Ecto neural progenitor cell (in vitro differentiated cells): ENCODE measurements around the gene KCNJ9.

Experiments used
- DNase-seq: peaks from one replicate; pipeline ENCODE4 v3.0.0-alpha.2; 2018; ENCODE audit warnings: low spot score

KCNJ9 gene

DNA sequence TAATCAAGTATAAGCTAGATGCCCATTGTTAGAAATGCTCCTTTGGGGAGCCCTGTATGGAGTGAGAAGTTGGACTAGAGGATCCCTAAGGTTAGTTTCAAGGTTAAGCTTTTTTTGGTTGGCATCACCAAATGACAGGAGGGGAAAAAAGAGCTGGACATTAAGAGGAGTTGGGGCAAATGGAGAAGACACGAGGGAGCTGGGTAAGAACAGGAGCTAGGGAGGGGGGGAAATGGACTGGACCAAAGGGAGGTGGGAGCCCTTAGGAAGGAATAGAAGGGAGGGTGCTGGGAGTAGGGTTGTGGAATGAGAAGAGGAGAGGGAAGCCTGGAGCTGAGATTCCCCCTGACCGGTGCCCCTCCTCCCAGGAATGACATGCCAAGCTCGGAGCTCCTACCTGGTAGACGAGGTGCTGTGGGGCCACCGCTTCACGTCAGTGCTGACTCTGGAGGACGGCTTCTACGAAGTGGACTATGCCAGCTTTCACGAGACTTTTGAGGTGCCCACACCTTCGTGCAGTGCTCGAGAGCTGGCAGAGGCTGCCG is 5.9 kb downstream of the KCNJ9 start:
- DNase-seq: no peak

- no peak for DNase-seq
Observed at GRCh38 chr1:160089883-160090282, 8.5 kb downstream of the KCNJ9 start.

DNA sequence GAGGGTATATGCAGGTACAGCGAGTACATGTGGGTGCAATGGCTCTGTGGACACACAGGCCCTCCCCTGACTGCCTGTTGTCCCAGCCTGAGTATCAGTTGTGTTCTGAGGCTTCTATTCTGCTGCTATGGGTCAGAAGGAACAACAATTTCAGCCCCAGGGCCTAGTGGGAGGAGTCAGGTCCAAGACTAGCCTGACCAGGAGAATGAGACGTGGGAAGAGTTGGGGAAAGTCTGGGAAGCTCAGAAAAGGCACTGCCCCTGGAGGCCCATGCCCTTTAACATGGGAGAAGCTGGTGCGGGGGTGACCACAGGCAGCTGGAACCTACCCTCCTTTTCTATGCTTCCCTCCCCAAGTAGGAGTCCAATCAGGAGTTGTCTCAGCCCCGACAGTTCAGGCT is 9.4 kb downstream of the KCNJ9 start:
- no peak for DNase-seq

GRCh38 chr1:160091666-160092223 is 10.4 kb downstream of the KCNJ9 start:
- no peak for DNase-seq

DNA sequence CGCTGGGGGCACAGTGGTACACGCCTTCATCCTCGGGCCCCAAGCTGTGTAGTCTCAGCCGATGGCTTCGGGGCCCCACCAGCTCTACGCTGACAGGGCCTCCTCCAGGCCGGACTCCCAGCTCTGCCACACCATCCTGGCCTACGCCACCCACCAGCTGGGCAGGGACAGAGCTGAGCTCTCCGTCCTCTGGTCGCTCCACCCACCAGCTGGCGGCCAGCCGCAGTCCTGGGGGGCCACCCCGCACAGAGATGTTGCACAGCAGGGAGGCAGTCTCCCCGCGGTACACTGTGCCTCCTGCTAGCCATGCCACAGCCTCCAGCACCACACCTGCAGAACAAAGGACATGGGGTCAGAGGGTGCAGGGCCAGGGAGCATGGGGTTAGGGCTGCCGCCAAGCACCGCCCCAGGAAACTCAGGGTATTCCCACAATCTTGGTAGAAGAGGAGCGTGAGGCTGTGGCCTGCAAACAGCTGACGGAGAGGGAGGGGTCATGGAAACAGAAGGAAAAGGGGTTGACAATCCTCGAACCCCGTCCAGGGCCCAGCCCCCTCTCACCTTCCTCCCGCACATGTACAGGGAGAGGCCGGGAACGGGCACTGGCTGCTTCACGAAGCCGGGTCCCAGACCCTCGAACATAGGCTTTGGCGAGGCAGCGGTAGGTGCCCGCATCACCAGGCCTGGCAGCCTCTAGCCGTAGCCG is 11.2 kb downstream of the KCNJ9 start:
- no peak for DNase-seq

DNA sequence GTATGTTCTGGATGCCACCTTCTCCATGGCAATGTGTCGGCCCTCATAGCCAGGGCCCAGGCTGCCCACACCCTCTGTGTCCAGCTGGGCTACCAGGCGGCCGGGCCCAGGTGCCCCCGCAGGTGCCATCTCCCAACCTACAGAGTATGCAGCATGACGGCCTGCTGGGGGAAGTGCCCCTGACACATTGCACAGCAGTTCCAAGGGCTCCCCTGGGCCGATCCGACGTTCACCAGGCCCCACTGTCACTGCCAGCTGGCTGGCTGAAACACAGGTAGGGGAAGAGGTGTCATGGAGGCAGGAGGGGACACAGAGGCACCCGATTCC is 11.7 kb downstream of the KCNJ9 start:
- DNase-seq: no peak

- DNase-seq: no peak
Observed at GRCh38 chr1:160093624-160094290, 12.4 kb downstream of the KCNJ9 start.

DNA sequence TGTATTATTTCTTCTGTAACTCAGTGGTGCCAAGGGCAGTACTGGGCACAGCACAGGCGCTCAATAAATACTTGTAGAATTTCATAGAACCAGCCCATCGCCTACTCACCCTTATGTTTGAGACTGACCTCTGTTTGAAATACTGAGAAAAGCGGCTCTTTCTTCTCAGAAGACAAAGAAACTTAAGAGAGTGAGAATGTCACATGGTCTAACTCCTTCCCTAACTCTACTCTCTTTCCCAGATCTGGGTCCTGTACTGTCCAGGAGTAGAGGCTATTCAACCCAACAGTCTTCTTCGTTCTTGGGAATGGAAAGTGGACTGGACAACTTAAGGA is 12.9 kb downstream of the KCNJ9 start:
- no peak for DNase-seq

DNA sequence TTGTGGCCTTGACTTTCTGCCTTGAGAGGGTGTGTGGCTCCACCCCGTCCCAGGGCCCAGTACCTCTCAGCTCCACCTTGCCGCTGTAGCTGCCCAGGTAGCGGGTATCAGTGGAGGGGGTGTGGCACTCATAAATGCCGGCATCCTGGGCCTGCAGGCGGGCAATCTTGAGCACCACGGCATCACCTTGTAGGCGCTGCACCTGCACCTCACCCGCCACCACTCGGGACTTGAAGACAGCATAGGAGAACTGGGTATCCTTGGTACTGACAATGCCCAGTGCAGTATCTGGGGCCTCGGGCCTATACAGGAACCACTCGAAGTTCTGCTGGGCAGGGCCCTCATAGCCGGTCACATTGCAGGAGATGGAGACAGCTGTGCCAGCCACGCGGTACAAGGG is 13.5 kb downstream of the KCNJ9 start:
- DNase-seq: no peak

DNA sequence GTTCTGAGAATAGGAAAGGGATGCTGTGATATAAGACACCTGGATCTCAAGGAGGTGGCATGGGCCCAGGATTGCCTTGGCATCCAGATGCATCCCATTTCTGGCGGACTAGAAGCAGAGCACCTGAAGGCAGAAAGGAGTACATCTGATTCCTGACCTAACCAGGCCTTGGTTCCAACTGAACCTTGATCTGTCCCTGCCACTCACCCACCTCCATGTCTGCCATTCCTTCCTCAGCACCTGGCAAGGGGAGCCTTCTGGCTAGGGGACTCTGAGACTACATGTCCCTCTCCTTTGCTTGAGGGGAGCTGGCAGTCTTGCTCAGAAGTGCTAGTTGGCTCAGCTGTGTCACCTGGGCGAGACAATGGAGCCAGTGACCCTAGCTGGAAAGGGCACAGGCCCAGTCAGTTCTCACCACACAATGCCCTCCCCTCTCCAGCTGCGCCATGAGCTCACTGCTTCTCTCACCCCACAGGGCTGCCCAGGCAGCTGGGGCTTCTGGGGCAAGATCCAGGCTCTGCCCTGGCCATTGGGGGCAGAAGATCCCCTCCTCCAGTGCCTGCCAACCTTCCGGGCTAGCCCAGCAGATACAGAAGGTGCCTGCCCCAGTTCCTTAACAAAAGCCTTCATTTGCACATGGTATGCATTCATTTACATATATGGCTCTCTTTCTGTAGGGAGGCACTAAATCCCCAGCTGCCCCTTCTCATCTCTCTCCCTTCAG is 14.2 kb downstream of the KCNJ9 start:
- DNase-seq: no peak

DNA sequence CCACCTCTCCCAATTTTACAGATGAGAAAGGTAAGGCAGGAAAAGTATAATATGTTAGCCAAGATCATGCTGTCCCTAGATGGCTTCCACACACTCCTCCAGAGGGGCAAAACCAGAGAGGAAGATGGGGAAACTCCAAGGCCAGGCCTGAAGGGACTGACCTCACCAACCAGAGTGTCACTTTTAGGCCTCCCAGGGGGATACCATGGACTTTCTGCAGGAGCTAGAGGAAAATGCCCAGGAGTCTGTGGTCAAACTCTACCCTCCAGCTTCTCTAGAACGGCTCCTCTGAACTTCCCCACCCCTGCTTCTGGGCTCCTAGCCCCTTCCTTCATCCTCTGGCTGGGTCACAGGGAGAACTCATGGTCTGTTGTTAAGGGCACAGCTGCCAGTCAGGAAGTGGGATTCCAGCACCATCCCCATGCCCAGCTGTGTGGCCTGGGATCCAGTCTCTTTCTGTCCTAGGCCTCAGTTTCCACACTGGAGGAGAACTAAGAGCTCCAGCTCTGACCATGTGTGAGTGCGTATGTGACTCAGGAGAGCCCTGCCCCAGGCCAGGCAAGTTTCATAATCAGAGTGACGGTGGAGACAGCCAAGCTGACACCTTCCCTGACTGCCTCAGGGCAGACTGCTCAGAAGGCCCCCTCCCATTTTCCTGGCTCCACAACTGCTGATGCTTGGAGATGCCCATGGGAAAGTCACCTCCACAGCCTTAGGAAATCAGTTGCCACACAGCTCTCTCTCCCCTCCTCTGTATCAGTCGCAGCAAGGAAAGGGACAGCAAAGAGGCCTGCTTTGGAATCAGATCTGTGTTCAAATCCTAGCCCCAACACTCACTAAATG is 15.2 kb downstream of the KCNJ9 start:
- no peak for DNase-seq

DNA sequence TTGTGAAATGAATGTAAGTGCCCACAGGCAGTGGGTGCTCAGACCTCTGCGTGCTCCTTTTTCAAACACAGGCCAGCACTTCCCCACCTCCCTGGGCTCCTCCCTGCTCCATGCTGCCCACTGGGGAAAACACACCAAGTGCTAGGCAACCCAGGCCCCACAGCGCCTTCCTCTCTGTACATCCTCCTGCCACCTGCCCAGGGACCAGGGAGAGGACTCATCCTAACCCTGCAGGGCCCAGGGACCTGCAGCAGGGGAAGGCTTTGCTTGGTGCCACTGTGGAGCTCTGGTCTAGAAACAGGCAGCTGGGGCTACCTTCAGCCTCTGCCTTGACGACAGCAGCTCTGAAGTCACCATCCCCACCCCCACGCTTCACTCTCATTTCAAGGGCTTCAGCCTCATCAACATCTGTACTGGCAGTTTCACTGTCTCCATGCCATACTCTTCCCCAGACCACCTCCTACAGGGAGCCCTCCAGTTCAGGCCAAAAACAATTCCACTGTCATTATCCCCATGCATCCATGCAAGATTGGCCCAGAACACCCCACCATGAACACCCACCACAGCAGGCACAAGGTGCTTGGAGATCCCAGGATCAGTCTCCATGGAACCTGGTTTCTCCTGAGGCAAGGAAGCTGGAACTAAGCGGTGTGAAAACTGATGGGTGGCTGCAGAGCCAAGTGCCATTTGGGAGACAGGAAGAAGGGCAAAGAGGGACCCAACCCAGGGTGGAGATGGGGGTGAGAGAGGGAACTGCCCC is 16.0 kb downstream of the KCNJ9 start:
- DNase-seq: no peak

DNA sequence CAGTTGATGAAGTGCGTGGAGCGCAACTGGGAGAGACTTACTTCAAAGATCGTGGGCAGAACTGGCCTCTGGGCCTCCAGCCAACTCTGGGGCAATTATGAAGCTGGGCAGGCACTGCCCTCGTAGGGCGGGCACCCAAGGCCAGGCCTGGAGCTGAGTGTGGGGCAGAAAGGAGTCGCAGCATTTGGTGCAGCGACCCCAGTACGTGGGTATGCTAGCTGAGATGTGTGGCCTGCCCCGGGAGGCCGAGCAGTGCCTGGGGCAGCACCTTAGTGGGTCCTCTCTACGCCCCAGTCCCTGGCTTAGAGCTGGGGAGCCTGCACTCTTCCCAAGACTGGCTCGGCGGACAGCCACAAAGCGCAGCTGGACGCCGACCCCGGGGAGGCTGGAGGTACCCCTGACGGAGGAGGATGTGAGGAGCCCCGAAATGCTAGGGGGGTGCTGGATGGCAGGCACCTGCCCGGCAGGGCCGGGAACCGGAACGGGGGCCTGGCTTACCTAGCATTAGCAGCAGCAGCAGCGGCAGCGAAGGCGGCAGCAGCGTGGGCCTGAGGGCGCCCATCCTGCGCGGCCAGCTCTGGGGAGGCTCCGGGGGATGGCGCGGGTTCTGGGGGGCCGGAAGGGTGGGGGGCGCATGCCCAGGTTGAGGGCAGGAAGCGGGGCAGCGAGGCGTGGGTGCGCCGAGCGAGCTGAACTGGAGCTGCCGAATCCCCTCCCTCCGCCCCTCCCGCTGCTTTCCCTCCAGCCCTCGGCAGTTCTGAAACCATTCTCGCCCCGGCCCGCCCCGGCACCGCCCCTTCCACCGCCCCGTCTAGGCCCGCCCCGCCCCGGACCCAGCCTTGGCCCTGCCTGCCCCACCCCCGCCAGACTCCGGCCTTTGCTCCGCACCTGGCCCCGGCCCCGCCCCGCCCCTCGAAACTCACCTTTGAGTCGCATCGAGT is 16.8 kb downstream of the KCNJ9 start, which contains the start of gene IGSF8:
TSS of gene IGSF8 (minus strand) at position 709 of the 941 bp plus-strand sequence. CDS start at position 562, 147 bp downstream.
- DNase-seq: peak; percentile 97

DNA sequence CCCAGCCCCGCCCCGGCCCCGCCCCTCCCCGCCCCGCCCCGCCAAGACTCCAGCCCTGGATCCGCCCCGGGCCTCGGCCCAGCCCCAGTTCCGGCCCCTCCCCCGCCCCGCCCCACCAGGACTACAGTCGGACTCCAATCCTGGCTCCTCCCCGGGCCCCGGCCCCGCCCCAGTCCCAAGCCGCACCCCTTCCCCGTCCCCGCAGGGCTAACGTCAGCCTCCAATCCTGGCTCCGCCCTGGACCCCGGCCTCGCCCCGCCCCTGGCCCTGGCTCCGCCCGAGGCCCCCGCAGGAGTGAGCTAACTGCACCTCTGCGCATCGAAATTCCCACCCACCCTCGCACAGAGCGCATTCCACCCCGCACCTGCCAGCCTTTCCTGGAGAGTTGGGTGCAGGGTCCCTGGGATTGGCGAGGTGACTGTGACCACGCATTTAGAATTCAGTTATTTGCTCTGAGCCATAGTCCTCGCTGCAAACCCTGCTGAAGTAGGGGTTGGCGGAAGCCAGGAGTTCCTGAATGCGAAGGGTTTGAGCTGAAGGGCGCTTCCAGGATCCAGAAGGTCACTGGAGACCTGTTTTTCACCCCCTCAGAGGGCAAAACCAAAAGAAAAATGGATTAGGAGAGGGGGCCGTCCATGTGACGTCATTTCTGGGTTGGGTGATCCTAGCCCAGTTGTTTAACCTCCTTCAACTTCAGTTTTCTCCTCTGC is 17.7 kb downstream of the KCNJ9 start:
- DNase-seq: peak; percentile 99

GRCh38 chr1:160099716-160100375 is 18.5 kb downstream of the KCNJ9 start:
- no peak for DNase-seq

DNA sequence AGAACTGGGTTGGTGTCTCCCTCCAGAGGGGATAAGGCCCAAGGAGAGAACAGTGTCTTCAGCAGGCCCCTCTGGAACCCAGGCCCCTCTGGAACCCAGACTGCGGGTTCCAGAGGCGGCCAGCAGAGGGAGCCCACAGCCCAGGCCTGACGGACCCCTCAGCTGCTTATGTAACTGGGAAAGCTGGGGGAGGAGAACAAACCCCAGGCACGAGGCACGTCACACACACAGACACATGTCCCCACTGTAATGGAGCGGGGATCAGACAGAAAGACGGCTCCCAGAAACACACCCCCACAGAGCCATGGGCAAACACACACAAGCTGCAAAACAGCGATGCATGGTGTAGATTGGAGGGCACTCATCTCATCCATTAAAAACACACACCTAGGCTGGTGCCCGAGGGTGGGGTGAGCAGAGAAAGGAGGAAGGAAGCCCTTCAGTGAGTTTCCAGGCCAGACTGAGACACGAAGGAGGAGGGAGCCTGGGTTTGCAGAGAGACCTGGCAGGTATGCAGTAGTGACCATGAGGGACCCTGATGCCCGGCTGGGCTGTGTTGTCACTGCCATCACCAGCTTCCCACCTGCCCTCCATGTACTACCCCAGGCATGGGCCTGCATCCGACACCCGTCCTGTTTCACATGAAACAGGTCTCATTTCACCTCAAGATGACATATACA is 19.8 kb downstream of the KCNJ9 start:
- DNase-seq: peak; percentile 87

DNA sequence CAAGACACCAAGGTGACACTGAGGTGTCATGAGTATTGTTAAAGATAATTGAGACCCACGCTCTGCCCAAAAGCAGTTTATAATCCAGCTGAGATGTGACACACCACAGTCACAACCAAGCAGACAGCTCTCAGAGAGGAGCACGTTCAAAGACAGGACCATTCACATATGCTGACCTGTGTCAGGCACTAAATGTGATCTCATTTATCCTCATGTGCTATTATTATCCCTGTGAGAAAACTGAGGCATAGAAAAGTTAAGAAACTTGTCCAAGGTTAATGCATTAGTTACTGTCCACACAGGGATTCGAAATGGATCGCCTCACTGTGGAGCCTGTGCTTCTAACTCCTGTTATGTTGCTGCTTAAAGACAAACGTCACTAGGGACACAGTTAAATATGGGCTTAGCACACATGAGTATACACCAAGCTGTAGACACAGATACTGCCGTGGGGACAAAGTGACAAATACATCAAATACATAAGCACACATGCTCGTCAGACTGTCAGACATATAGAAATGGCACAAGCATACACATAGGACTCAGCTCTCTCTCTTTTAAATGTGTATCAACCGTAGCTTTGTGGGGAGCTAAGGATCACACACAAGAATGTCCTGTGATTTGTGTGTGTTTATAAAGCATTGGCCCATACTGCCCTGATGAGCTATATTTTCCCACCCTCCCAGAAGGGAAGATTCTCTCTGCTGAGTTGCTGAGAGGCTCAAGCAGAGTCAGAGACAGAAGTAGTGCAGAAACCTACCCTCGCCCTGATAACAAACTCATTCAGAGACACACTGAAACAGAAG is 20.6 kb downstream of the KCNJ9 start:
- DNase-seq: no peak
